SK-N-MC (cell line): ENCODE data around the gene PAXIP1.
"Not testable (repeated sequence)": the region's sequence is repeated elsewhere in the genome, so short reads cannot be mapped to it uniquely, and the experiment has no call there.

Source experiments
- DNase-seq: peaks from one replicate; pipeline ENCODE4 v3.0.0-alpha.2; 2011; ENCODE audit warnings: low read depth, low spot score
- H3K27ac ChIP-seq: fragments of 200-600 bp; sonication (generic); 2 replicates; pipeline ENCODE4 v1.5.1; 2016; ENCODE audit warnings: mixed run types
- H3K36me3 ChIP-seq: fragments of 200-600 bp; sonication (generic); 2 replicates; pipeline ENCODE4 v1.6.1; 2017; ENCODE audit warnings: antibody characterized with exemption, low read length, mixed read lengths; ENCODE audit not compliant: insufficient read depth
- H3K4me3 ChIP-seq: fragments of 200-600 bp; sonication (generic); 2 replicates; pipeline ENCODE4 v1.5.1; 2016
- H3K9ac ChIP-seq: fragments of 200-600 bp; sonication (generic); 2 replicates; pipeline ENCODE4 v1.8.0; 2017; ENCODE audit warnings: mixed run types, mixed read lengths; ENCODE audit not compliant: insufficient read length
- H3K9me3 ChIP-seq: fragments of 200-600 bp; sonication (generic); 2 replicates; pipeline ENCODE4 v1.6.1; 2017; ENCODE audit warnings: low read depth, mild to moderate bottlenecking, antibody characterized with exemption, low read length, moderate library complexity, mixed read lengths
- EZH2 ChIP-seq: fragments of 200-600 bp; sonication (generic); IDR thresholded peaks from one replicate; pipeline ENCODE4 v1.6.1; 2017; ENCODE audit warnings: antibody characterized with exemption
- FOXP2 ChIP-seq: optimal IDR thresholded peaks from 2 replicates; pipeline ENCODE3; 2011; ENCODE audit warnings: mild to moderate bottlenecking, moderate library complexity; ENCODE audit not compliant: insufficient read depth; ENCODE audit errors: extremely low read length, control extremely low read depth
- POLR2AphosphoS5 ChIP-seq: IDR thresholded peaks from 2 replicates; pipeline ENCODE4 v1.6.1; 2012; ENCODE audit warnings: mild to moderate bottlenecking, low read depth, low read length, borderline replicate concordance

The PAXIP1 gene

DNA sequence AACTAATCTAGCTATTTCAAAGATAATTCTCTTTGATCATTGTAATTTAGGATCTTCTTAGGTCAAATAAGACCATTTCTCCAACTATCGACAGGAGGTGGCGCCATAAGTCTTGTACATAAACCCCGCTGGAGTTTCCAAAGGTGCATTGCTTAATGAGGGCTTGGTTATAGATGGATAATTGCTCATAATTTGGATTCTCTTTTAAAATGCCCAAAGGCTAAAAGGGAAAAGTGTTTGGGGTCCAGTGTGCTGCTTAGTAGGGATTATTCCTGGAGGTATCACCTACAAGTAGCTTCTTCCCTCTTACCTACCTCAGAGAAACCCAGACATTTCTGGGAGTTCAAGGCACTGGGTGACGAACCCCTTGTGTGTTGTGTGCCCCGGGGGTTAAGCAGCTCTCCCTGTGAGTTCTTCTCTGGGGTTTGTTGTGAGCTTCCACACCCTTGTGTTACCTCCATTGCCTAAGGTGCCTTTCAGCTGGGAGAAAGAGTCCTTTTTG, 75.2 kb downstream of the PAXIP1 start:
- no peak overlapping the region for H3K27ac ChIP-seq
- peak overlapping the region; percentile 65 for H3K9ac ChIP-seq
- TF ChIP-seq FOXP2: no peak
- TF ChIP-seq POLR2AphosphoS5: no peak
- no peak for TF ChIP-seq EZH2
- peak; percentile 77 for DNase-seq
- no peaks in the 10 kb centered on the region for H3K36me3 ChIP-seq
- no peaks in the 10 kb centered on the region for H3K9me3 ChIP-seq
- H3K4me3 ChIP-seq: peak overlapping the region; percentile 79

DNA sequence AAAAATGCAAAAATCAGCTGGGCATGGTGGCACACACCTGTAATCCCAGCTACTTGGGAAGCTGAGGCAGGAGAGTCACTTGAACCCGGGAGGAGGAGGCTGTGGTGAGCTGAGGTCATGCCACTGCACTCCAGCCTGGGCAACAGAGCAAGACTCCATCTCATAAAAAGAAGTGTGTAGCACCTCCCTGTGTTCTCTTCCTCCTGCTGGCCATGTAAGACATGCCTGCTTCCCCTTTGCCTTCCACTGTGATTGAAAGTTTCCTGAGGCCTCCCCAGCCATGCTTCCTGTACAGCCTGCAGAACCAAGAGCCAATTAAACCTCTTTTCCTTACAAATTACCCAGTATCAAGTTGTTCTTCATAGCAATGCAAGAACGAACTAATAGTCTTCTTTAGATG, 80.5 kb downstream of the PAXIP1 start:
- DNase-seq, H3K9me3 ChIP-seq: not testable (repeated sequence)

DNA sequence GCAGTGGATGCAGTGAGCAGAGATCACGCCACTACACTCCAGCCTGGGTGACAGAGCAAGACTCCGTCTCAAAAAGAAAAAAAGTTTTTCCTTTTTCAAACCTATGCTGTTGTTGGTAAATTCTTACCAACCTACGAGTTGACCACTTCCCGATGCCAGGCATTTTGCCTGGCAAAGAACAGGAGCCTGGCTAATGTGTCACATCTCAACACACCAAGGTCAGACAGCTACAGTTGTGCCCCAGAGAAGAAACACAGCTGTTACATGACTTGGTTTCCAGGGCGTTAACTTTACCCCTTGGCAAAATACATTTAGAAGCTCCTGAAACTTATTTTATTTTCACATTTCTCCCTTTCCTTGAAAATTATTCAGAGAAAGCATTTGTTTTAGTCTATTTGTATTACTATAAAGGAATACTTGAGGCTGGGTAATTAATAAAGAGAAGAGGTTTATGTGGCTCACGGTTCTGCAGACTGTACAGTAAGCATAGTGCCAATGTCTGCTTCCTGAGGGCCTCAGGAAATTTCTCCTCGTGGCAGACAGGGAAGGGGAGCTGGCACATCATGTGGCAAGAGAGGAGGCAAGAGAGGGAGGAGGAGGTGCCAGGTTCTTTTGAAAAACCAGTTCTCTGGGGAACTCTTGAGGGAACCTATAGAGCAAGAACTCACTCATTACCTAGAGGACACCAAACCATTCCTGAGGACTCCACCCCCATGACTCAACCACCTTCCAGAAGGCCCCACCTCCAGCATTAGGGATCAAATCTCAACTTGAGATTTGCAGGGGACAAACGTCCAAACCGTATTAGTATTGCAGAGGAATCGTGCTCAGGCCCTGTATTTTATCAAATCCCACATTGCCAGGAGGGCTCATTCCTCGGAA, 83.3 kb downstream of the PAXIP1 start:
- H3K9me3 ChIP-seq: no peaks in the 10 kb centered on the region
- H3K27ac ChIP-seq: no peak overlapping the region
- no peak for DNase-seq
- TF ChIP-seq EZH2 (no peak), FOXP2 (no peak), POLR2AphosphoS5 (no peak)
- no peaks in the 10 kb centered on the region for H3K36me3 ChIP-seq
- no peak overlapping the region for H3K9ac ChIP-seq
- H3K4me3 ChIP-seq: no peak overlapping the region

More for the DNA sequence above, 80.5 kb downstream of the PAXIP1 start:
- H3K9ac ChIP-seq, H3K27ac ChIP-seq, H3K4me3 ChIP-seq, H3K36me3 ChIP-seq: not testable (repeated sequence)

DNA sequence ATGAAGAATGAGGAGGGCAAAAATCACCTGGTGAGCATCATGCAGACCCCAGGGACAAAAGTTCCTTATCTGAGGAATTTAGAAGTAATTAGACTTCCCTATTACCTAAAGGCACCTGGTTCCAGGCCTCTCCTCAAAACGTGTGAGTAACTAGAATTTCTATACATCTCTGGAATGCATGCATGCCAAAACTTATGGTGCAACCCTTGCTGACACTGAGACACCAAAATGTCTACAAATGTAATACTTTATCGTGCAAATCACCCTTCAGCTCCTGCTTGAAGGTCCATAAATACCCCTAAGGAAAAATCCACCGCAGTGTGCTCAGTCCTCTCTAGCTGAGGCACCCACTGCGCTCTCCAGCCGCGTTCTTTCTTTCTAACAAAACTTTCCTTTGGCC, 84.2 kb downstream of the PAXIP1 start:
- TF ChIP-seq FOXP2 (no peak), POLR2AphosphoS5 (no peak), EZH2 (no peak)
- Histone ChIP-seq H3K4me3 (no peak overlapping the region), H3K27ac (no peak overlapping the region), H3K9me3 (no peaks in the 10 kb centered on the region), H3K36me3 (no peaks in the 10 kb centered on the region), H3K9ac (no peak overlapping the region)
- no peak for DNase-seq

DNA sequence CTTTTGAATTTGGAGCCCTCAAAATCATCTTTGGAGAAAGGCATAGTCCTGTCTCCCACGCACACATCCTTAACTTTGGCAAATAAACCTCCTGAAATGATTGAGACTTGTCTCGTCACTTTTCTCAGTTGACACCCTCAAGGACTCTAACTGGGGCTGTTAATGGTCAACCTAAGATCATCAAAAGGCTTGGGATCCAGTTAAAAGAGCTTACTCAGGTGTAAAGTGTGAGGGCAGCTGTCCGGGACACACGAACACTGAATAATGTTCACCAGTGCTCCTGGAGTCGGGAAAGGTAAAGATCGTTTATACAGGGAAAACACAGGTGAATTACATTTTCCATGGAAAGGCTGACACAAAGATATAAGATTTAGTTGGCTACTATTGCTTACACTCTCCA, 84.7 kb downstream of the PAXIP1 start:
- H3K4me3 ChIP-seq: no peak overlapping the region
- H3K27ac ChIP-seq: no peak overlapping the region
- H3K9me3 ChIP-seq: no peaks in the 10 kb centered on the region
- no peak overlapping the region for H3K9ac ChIP-seq
- TF ChIP-seq FOXP2: no peak
- no peak for TF ChIP-seq EZH2
- no peak for TF ChIP-seq POLR2AphosphoS5
- no peaks in the 10 kb centered on the region for H3K36me3 ChIP-seq
- DNase-seq: no peak

DNA sequence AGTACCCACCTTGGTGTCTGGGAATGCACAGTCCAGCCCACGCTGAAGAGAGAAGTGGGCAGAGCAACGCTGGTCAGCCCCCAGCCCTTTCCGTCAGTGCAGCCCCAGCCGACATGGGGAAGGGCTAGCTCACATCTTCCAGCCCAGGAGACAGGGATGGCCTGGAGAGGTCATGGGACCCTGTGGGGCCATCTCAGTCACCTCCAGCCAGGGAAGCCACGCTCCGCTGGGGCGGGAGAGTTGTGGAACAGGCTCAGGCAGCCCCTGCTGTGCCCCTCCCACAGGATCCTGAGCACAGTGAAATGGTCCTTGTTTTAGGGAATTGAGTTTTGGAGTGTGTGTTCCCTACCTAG, 85.1 kb downstream of the PAXIP1 start:
- Histone ChIP-seq H3K4me3 (no peak overlapping the region), H3K9ac (no peak overlapping the region), H3K9me3 (no peaks in the 10 kb centered on the region), H3K36me3 (no peaks in the 10 kb centered on the region), H3K27ac (no peak overlapping the region)
- DNase-seq: no peak
- TF ChIP-seq FOXP2: no peak
- no peak for TF ChIP-seq POLR2AphosphoS5
- TF ChIP-seq EZH2: no peak

DNA sequence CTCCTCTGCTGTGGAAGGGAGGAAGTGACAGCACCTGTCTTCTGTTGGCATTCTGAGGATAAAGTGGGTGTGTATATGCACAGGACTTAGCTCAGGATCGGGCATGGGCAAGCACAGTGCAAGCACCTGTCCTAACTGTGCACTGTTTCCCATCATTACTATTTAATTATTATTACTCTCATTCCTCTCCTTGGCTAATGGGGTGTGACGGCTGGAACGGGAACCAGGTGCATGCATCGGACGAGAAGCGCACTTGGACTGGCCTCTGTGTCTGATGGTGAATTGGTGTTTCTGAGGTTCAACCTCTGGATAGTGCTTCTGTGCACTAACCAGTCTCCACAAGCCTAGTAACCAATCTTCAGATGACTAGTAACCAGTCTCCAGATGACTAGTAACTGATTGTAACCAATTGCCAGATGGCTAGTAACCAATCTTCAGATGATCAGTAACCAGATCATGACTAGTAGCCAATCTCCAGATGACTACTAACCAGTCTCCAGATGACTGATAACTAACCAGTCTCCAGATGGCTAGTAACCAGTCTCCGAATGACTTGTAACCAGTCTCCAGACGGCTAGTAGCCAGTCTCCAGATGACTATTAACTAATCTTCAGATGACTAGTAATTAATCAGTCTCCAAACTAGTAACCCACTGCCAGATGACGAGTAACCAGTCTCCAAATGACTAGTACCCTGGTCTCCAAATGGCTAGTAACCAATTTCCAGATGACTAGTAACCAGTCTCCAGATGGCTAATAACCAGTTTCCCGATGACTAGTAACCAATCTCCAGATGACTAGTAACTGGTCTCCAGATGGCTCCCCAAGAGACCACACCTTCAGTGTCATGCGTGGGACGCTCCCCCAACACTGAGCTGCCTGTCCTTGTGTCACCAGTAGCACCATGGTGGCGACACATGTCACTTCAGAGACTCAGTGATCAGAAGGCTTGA, 85.8 kb downstream of the PAXIP1 start:
- no peak overlapping the region for H3K27ac ChIP-seq
- no peak for TF ChIP-seq EZH2
- TF ChIP-seq POLR2AphosphoS5: no peak
- no peak for TF ChIP-seq FOXP2
- H3K36me3 ChIP-seq: no peaks in the 10 kb centered on the region
- H3K9ac ChIP-seq: no peak overlapping the region
- no peaks in the 10 kb centered on the region for H3K9me3 ChIP-seq
- DNase-seq: no peak
- H3K4me3 ChIP-seq: no peak overlapping the region

DNA sequence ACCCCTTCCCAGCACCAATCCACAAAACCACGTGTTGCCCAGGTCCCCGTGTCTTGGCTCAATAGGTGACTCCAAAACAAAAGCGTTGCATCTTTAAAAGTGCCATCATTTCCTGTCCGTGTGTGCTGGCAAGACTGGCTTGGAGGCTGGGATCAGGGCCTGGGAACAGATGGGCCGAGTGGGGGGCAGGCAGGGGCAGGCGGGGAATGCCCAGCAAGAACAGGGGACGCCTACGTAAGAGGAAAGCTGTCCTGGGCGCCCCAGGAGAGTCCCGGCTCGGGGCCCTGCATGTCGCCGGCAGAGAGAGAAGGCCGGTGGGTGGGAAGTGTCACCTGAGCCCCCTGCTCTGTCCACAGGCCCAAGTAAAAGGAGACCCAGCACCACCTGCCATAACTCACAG, 86.5 kb downstream of the PAXIP1 start:
- H3K9ac ChIP-seq: no peak overlapping the region
- no peak for DNase-seq
- H3K9me3 ChIP-seq: no peaks in the 10 kb centered on the region
- no peak overlapping the region for H3K4me3 ChIP-seq
- no peaks in the 10 kb centered on the region for H3K36me3 ChIP-seq
- TF ChIP-seq EZH2: no peak
- TF ChIP-seq POLR2AphosphoS5: no peak
- TF ChIP-seq FOXP2: no peak
- no peak overlapping the region for H3K27ac ChIP-seq
